CD4-positive, alpha-beta T cell treated with Interferon alpha-2 for 1 hour (primary cell): ENCODE results near the gene PRKAG3.

ENCODE experiments used
- DNase-seq, 2 donors: peaks; one replicate each; pipeline ENCODE4 v3.0.0-alpha.2; 2020 to 2022

The PRKAG3 gene

DNA sequence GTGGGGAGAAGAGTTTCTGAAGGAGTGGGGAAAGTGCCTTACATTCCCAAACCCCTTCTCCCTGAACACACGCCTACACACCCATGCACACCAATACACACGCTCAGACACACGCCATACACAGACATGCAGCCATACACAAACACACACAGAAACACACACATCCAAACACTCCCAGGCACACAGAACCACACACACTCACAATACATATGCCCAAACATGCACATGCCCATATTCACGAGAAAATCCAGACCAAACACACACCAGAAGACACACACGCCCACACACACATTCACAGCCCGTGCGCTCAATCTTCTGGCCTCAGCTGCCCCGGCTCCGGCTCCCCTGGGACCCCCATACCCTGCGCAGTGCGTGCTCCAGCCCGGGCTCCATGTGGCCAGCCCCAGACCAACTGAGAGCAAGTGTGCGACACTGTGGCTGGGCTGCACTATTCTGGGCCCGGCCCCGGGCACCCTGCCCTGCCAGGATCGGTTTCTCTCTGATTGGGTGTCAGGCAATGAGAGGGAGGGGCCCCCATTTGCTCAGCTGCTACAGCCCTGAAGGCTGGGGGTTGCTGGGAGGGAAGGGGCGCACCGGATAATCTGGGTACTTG is at the start of gene PRKAG3:
Gene PRKAG3 (minus strand): TSS at position 426 of the 613 bp plus-strand sequence.
- DNase-seq = no peak

DNA sequence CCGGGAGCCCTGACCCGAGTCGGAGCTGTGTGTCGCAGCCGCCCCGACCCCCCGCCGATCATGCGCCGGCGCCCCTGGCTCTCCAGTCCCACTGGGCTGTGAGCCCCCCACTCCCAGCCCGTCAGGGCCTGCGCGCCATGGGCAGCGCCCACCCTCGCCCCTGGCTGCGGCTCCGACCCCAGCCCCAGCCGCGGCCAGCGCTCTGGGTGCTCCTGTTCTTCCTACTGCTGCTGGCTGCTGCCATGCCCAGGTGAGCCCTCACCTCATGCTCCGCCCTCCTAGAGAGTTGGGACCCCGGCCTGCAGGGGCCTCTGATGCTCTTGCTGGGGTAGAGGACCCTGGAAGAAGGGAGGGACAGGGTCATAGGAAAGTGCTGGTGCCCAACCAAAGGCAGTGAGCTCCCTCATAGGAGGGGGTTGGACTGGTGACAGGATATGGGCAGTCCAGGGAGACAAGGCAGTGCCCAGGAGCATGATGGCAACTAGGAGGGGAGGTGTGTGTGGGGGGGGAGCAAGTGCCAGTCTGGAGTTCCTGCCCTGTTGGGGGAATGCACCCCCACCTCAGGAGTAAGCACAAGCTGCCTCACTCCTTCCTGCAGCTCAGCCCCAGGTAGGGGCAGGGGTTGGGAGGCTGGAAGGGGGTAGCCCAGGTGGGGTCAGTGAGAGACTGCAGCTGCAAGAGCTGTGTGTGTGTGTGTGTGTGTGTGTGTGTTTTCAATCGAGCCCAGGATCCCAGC is 49.4 kb upstream of the PRKAG3 start:
- DNase-seq = no peak

DNA sequence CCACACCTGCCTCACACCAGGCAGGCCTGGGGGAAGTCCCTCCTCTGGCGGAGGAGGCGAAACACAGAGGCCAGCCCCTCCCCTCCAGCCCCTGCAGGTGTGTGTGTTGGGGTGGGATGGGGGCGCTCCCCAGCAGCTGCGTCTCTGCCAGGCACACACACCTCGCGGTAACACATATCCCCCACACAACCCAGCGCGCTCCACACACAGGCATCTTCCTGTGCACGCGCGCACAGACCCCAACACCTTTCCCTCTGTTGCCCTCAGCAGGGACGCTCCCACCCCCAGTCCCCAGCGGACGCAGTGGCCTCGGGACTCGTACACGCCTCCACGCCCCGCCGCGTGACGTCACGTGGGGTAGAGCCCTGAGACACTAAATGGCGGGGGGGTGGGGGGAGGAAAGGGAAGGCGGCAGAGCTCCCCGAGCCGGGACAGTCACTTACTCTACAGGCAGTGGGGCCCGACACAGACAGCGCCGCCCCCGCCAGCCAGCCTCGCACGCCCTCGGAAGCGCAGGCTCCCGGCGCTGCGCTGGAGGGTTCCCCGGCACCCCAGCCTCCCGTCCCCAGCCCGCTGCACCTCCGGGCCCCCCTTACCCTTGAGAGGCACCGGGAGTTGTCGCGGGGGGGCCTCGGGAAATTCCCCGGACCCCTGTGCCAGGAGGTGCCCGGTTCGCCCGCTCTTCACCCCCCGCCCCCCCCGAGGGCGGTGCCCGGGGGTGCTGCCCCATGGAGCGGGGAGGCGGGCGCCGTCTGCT is 48.7 kb upstream of the PRKAG3 start, which contains the start of gene WNT10A:
Gene WNT10A (plus strand): TSS at position 751 of the 757 bp plus-strand sequence. CDS start 144 bp downstream, outside the sequence.
- peak; percentile 87 to 90 for DNase-seq

DNA sequence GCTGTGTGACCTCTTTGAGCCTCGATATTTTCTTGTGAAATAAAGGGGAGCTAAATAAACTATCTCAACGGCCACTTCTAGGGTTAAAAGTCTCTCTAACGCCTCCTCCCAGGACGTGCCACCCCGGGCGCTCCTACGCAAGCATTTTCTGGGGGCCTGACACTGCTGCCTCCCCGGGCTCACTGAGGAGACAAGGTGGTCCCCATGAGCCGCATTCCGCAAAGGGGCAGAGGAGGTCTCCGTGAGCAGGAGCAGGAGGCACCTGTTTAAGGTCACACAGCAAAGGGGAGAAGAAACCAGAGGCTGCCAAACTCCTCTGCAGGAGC is 48.1 kb upstream of the PRKAG3 start:
- no peak for DNase-seq

DNA sequence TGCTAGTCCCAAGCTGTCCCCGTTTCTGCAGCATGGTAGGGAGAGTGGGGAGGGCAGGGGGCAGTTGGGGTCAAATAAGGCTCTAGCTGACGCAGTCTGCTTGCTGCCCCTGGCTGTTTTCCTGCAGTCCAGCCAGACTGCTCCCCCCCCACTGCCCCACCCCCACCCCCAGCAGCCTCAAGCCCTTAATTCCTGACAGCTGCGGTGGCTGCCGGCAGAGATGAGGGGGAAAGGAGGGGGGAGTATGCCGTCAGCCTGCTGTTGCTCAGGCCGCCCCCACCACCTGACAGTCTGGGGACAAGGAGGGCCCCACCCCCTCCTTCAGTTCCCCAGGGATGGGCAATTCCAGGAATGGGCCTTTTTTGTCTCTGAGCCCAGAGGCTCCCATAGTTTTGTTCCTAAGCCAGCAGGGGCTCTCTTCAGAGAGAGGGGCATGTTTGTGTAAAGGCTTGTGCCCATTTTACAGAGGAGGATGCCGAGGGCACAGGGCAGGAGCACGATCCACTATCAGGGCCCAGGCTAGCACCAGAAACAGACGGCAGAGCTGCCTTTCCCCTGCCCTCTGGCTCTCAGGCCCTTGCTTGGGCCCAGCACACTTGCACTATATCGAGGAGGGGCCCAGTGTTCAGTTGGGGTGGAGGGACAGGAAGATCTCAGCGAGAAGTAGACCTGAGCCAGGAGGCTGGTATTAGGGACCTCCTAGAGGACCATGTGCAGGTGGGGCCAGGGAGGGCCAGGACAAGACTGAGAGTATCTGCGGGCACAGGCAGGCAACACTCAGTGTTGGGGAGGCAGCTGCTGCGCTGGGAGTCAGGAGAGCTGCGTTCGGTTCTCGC is 47.5 kb upstream of the PRKAG3 start:
- DNase-seq = no peak

DNA sequence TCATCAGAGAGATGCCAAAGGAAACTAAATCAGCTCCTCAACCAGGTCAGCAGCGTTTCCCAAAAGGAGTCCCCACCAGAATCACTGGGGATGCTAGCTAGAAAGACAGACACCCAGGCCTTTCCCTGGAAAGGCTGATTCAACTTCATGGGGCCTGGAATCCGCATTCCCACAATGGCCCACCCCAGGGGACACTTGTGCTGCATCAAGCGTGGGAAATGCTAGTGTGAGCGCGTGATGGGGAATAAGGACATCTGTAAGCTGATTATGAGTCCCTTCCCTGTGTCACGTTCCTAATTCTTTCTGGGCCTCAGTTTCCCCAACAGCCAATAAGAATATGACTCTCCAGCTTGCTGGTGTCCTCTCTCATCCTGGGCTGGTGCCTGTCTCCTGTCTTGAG is 46.9 kb upstream of the PRKAG3 start:
- no peak for DNase-seq

DNA sequence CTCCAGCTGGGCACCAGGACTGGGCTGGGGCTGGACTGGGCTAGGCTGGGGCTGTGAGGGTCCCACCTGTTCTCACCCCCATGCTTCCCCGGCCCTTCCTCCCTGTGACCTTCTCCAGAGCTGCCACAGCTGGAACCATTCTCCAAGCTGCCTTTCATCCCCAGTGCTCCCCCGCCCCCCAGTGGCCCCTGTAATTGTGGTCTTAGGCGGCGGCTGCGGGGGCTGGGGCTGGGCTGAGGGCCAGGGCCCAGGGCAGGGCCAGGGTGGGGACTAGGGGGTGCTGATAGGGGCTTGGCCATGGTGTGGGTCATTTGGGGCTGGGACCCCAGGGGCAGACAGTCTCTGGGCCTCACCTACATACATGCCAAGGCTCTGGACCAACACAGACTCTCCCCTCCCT is 46.3 kb upstream of the PRKAG3 start:
- no peak for DNase-seq

DNA sequence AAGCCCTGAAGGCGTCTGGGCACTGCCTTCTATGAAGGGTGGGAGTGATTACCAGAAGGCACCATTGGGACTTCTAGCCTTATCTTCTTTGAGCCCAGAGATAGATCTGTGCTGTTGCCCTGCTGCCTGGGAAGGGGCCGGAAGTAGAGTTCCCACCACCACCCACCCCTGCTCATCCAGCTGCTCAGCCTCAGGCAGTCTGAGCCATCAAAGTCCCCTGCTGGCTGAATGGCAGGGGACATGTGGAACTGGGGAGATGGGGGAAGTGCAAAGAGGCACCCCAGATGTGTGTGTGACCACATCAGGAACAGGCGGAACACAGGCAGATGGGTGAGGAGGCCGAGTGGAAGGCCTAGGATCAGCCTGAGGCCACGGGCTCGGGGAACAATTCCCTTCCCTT is 45.7 kb upstream of the PRKAG3 start:
- no peak for DNase-seq

DNA sequence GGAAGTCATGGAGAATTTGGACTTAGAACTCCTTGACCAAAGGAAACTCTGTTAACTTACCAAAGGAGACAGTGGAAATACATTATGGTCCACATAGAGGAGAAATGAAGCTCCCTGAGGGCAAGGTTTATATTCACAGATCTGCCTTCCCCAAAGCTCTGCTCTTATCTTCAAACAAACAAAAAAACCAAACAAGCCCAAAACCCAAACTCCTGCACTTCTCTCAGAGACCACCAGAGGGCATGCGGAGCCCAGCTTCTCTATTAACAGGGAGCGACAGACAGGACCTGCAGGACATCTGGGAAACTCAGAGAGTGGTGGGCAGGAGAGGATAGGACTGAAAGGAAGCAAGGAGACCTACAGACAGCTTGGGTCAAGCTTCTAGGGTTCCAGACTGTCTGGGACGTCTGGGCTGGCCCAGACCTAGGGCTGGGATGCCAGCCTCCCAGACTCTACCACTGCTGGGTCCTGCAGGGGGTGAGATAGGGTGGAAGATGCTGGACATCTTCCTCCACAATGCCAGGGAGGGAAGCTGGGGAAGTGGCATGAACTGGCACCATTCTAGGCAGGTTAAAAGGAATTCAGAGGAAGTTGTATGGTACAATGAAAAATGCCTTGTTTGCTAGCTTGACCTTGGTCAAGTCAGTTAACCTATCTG is 45.1 kb upstream of the PRKAG3 start:
- DNase-seq = peak; percentile 72 to 85

DNA sequence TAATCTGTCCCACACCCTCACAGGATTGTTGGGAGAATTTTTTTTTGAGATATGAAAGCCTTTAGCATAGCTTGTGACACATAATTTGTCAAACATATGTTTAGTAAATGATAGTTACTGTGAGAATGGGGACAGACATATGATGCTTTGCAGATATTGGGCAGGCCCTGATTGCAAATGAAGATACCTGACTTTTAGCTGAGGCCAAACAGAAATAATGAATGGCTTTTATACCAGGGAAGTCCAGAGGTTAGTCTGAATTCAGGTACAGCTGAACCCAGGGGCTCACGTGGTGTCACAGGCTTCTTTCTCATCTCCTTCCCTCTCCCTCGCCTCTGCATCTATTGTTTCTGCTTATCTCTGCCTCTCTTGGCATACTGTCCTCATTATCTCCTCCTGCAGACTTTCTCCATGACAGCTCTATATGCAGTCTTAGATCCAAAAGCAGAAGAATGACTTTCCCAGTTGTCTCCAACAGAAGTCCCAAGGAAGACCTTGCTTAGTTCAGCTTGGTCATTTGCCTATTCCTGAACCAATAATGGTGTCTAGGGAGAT is 44.2 kb upstream of the PRKAG3 start:
- DNase-seq = no peak

DNA sequence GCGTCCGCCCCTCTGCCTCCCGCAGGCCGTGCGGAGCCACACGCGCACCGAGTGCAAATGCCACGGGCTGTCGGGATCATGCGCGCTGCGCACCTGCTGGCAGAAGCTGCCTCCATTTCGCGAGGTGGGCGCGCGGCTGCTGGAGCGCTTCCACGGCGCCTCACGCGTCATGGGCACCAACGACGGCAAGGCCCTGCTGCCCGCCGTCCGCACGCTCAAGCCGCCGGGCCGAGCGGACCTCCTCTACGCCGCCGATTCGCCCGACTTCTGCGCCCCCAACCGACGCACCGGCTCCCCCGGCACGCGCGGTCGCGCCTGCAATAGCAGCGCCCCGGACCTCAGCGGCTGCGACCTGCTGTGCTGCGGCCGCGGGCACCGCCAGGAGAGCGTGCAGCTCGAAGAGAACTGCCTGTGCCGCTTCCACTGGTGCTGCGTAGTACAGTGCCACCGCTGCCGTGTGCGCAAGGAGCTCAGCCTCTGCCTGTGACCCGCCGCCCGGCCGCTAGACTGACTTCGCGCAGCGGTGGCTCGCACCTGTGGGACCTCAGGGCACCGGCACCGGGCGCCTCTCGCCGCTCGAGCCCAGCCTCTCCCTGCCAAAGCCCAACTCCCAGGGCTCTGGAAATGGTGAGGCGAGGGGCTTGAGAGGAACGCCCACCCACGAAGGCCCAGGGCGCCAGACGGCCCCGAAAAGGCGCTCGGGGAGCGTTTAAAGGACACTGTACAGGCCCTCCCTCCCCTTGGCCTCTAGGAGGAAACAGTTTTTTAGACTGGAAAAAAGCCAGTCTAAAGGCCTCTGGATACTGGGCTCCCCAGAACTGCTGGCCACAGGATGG is 42.0 kb upstream of the PRKAG3 start:
- no peak for DNase-seq

DNA sequence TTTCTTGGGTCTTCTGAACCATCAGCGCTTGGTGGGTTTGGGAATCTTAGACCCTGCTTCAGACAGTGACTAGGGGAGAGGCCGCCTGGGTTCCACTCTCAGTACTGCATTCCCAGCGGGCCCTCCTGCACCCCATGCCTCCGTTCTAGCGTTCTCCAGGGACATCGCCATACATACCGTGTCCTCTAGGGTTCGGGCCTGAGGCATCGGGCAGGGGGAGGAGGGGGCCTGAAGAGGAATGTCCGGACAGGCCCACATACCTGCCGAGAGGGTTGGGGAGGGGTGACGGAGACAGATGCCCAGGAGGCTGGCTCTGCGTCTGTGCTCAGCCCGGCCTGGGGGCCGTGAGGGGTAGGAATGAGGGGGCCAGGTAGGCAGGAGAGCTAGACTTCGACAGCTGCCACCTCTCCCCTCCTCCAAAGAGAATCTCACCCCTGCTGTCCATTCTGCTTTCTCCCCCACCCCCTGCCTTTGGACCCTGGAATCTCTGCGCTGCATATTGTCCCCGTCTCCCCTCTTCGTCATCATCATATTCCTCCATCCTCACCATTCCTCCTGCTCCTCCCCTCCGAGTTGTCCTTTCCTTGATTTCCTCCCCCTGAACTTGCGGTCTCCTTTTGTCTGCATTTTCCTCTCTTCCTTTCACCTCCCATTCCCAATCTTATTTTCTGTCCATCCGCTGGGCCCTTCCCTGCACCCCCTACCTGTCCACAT is 41.2 kb upstream of the PRKAG3 start:
- no peak for DNase-seq

DNA sequence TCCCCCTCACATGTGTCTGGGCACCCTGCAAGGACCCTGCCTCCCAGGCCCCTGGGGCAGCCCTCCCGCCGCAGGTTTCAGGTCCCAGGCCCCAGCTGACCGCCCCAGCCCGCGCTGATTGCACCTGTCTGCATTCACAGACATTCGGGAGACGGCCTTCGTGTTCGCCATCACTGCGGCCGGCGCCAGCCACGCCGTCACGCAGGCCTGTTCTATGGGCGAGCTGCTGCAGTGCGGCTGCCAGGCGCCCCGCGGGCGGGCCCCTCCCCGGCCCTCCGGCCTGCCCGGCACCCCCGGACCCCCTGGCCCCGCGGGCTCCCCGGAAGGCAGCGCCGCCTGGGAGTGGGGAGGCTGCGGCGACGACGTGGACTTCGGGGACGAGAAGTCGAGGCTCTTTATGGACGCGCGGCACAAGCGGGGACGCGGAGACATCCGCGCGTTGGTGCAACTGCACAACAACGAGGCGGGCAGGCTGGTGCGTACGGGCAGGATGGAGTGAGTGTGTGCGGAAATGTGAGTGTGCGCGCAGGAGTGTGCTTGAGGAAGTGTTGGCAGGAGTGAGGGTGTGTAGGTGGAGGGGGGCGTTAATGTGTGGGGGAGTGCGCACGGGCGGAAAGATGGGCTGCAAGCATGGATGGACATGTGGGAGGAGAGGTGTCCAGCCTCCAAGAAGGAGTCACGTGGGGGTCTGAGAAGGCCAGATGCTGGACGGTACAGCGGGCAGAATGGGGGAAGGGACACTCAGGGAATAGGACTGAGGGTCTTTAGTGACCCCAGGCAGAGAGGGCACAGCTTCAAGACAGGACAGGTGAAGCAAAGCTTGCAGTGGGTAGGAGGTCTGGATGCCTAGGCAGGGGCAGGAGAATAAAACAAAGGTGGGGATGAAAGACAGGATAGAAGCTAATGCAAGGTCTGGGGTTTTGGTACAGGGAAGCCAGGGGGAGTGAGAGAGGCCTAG is 40.0 kb upstream of the PRKAG3 start:
- no peak for DNase-seq

DNA sequence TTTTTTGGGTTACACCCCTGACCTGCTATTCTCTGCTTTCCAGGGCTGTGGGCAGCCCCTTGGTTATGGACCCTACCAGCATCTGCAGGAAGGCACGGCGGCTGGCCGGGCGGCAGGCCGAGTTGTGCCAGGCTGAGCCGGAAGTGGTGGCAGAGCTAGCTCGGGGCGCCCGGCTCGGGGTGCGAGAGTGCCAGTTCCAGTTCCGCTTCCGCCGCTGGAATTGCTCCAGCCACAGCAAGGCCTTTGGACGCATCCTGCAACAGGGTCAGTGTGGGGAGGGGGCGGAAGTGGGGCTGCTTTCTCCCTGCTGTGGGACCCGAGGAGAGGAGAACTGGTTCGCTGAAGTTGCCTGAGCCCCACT is 39.4 kb upstream of the PRKAG3 start:
- no peak for DNase-seq

DNA sequence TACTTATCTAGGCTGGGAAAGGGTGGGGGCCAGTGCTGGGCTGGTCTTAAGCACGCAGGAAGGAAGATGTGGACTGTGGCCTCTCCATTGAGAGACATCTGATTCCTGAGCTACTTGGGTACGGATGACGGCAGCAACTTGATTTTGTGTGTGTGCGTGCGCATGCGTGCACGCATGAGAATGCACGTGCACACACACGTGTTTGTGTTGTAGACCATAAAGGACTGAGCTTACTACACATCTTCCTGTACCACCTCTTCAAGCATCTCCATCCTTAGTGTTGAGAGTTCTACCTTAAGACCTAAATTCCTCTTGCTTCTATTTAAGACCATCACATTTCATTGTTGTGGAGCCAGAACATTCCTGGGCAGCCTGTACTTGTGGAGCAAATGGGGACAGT is 37.5 kb upstream of the PRKAG3 start:
- no peak for DNase-seq

DNA sequence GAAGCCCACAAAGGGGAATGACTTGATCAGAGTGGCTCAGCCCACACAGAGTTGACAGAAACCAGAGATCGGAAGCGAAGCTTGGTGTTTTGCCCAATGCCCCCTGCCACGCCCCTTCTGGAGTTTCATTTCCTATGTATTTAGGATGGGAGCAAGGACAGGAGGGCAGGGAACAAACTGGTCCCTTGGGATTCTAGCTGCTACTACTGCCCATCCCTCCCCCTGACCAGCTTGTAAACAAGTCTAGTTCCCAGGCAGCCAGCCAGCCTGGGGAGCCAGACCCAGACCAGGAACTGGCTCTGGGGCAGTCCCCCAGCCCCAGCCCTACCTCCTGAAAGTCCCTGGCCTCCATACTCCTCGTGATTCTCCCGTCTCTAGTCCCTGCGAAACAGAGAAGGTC is 36.3 kb upstream of the PRKAG3 start:
- DNase-seq = no peak

DNA sequence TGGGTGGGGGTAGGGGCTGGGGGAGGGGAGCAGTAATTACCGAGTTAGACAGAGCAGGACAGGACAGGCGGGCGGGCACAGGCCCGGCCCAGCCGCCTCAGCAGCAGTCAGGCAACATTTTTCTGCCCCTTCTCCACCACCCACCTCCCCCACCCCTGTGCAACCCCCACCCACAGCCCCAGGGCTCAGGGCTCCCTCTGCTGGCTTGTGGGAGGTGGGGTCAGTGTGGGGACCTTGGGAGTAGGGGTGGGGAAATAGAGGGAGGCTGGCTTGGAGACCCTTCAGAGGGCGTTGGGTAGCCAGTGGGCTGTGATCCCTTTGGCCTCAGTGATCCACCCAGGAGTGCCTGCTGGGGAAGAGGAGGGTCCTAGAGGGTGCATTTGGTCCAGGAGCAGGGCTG is 34.4 kb upstream of the PRKAG3 start:
- no peak for DNase-seq

DNA sequence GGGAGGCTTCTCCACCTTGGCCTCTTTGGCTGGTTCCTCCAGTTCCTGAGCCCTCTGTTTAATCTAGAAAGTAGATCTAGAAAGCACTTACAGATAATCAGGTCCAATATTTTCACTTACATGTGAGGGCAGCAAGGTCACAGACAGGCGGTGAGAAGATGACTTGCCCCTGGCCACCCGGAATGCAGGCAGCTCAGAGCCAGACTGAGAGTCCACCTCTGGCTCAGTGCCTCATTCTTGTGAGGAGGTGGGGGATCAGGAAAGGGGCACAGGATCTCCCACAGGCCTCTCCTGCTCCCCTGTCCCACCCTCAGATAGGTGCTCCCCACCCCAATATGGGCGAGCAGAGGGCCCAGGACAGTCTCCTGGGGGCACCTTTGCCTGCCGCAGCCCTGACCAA is 33.8 kb upstream of the PRKAG3 start:
- DNase-seq = no peak

DNA sequence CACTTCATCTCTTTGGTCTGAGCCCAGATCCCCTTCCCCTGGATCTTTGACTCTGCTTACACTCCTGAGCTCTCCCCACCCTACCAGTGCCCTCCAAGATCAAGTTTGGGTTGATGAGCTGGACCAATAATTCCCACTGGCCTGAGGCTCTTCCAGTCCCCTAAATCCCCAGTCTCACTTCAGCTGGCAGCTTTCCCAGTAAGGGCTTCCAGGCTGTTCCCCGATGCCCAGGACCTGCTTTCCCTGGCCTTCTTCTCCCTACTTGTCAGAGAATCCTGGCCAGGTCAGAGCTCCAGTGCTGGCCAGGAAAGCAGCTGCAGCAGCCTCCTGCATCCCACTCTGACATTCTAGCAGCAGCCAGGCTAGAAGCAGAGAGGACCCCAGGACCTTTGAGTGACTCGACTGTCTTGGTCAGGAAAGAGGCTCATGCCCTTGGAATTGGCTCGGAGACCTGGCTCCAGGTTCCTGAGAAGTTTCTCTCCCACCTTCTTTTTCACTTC is 31.5 kb upstream of the PRKAG3 start:
- no peak for DNase-seq
